T47D (cell line): ENCODE measurements around the gene DET1.
"Not testable (repeated sequence)": the region's sequence is repeated elsewhere in the genome, so short reads cannot be mapped to it uniquely, and the experiment has no call there.

Experiments used
- DNase-seq, 2 experiments: peaks; one replicate each; pipeline versions ENCODE4 v3.0.0 to v3.0.0-alpha.2; 2011 to 2012; ENCODE audit warnings: low read depth in 1 of 2, low spot score in 1 of 2
- JUND ChIP-seq: IDR thresholded peaks from 2 replicates; pipeline ENCODE4 v1.6.1; 2012; ENCODE audit warnings: low read depth
- in situ Hi-C: cut with HindIII; loops from 2 replicates; pipeline ENCODE4 v1.10.0; 2016; ENCODE audit warnings: low sequenced_read_pairs, low pct_unique_long_range_greater_than_20kb

The DET1 gene

DNA sequence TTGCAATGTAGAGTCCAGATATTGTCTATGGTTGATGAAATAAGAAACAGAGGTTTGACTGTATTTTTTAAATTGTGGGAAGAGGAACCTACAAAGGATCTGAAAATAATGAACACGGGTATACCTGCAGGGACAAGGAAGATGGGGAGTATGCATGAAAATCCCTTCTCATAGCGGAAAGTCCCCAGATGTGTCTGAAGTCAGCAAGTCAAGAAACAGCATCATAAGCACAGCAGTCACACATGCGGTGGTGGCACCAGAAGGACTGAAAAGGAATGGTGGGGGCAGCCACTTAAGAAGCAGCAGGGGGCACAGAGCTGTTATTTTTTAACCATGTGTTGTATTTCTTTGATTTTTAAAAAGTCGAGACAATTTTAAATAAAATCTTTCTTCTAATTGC lies 74.3 kb downstream of the DET1 start:
- DNase-seq = no peak
- no peak for TF ChIP-seq JUND
- in situ Hi-C loops = no loop called here

DNA sequence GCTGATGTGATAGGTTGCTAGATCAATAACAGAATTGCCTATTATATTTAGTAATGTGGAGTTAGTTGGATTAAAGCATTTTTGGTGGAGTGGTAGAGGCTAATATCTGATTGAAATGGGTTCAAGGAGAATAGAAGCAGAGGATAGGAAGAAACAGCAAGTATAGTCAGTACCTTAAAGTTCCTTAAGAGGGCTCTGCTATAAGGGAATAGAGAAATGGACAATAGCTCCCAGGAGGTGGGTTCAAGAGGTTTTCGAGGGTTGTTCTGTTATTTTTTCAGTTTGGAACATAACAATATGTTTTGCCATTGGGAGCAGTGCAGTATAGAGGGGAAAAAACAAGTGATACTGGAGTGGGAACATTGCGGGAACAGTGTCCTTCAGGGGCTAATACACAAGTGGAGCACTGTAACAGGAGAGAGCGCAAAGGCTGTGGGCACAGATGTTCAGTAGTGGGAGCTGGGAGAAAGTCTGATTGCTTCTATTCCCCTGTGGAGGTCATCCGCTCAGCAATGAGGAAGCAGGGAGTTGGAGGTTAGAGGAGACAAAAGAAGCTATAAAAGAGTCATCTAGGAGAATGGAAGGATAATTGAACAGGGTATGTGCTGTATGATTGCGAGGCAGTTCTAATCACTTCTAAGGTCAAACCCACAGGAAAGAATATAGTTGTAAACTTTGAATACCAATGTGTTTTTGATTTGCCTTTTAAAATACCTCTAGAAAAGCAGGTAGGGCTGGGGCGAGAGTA lies 75.7 kb downstream of the DET1 start:
- no peak for TF ChIP-seq JUND
- in situ Hi-C loops = no loop called here
- DNase-seq = no peak

DNA sequence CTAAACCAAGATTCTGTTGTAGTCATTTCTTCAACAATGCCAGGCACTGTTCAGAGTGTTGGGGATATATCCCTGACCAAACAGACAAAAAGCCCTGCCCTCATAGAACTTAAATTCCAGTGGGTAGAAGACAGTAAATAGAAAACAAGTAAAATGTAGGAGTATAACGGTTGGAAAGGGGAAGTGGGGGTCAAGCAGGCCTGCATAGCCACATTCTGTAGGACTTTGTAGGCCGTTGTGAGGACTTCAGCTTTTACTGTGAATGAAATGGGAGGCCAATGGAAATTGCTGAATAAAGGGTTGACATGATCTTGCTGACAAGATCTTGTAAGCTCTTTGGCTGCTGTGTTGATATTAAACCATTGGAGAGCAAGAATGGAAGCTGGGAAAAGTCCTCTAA lies 77.2 kb downstream of the DET1 start:
- in situ Hi-C loops = no loop called here
- DNase-seq = no peak
- no peak for TF ChIP-seq JUND

DNA sequence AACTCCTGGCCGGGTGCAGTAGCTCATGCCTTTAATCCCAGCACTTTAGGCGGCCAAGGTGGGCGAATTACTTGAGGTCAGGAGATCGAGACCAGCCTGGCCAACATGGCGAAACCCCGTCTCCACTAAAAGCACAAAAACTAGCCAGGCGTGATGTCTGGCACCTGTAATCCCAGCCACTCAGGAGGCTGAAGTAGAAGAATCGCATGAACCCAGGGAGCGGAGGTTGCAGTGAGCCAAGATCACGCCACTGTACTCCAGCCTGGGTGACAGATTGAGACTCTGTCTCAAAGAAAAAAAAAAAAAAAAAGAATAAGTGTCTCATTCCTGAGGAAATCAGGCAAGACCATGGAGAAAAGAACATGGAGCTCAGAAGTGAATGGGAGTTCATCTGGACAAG lies 77.8 kb downstream of the DET1 start:
- in situ Hi-C loops, DNase-seq: not testable (repeated sequence)

DNA sequence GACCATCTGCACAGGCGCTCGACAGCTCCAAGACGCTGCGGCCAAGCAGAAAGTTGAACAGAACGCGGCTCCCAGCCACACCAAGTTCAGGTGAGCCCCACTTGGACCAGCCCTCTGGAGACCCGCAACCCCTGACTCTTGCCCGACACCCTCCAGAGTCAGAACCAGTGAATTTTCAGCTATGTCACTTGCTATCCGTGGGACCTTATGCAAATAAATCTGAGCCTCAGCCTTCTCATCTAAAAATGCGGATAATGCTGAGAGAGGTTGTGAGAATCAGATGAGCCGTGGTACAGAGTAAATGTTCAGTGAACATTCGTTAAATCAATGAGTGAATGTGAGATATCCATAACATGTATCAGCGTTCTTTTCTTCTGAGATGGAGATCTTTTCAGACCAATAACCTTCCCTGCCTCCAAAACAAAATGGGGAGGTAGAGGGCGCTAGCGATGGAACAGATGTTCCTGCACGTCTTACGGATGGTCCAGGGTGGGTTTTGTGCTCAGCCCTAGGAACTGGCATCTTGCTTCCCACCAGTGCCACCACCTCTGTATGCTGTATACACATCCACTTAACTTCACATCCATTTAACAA lies 78.4 kb downstream of the DET1 start:
- in situ Hi-C loops = no loop called here
- TF ChIP-seq JUND = no peak
- peak in 1 of 2 experiments; percentile 23 for DNase-seq

DNA sequence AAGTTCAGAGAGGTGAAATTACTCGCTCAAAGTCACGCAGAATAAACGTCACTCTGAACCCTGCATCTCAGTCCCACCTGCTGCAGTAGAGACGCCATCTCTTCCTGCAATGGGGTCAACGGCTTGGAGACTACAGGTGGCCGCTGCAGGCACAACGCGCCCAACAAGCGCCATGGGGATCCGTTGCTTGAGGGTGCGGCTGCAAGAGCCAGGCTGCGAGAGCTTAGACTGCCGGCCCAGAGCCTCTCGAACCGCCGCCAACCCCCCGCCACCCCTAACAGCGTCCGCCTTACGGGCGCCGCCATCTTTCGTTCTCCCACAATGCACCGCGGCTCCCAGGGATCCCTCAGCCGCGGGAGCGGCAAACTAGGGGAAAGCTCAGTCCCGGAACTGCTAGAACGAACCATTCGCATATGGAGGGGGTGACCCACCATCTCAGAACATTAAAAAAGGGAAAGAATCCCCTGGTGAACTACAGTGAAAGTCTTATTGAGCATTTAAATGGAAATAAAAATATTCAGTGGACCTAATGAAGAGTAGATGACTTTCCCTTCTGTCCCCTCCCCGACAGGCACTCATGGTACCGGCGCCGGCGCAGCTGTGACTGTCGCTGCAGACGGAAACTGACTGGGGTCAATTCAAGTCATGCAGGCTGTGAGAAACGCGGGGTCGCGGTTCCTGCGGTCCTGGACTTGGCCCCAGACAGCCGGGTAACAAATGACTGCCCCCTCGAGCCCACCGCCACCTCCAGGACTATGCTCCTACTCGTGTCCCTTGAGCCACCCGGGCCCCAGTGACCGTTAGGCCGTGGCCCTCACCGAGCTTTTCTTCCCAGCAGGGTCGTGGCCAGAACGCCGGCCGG lies 79.2 kb downstream of the DET1 start, which contains the start of the genes MRPL46 and MRPS11:
TSS of gene MRPL46 (minus strand) at position 316 of the 862 bp plus-strand sequence. CDS start at position 305, 11 bp downstream.
TSS of gene MRPS11 (plus strand) at position 636 of the 862 bp plus-strand sequence. CDS start at position 646, 10 bp downstream.
- TF ChIP-seq JUND = no peak
- DNase-seq = peak; percentile 79 to 93
- in situ Hi-C loops = no loop called here

DNA sequence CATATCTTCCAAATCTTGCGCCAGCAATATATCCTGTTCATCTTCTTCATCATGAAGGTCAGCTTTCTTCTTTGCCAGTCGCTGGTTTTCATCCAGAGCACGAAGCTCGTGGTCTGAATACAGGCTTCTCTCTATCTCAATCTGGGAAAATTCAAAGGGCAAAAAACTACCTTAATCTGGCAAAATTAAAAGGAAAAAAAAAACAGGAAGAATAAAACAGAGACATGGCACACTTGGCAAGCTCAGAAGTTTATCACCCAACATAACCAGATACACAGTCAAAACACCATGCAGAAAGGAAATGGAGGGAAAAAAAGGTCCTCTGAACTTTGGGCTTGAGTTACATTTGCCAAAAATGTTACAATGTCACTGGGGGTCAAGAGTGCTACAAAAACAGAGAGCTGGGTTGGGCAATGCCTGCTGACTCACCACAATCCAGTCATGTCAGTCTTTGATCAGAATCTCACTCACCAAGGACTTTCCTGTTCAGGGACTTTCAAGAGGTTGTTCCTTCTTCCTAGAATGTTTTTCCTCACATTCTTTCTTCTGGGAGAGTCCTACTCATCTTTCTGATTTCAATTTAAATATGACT lies 80.8 kb downstream of the DET1 start:
- TF ChIP-seq JUND = no peak
- peak in 1 of 2 experiments; percentile 43 for DNase-seq
- in situ Hi-C loops = no loop called here

DNA sequence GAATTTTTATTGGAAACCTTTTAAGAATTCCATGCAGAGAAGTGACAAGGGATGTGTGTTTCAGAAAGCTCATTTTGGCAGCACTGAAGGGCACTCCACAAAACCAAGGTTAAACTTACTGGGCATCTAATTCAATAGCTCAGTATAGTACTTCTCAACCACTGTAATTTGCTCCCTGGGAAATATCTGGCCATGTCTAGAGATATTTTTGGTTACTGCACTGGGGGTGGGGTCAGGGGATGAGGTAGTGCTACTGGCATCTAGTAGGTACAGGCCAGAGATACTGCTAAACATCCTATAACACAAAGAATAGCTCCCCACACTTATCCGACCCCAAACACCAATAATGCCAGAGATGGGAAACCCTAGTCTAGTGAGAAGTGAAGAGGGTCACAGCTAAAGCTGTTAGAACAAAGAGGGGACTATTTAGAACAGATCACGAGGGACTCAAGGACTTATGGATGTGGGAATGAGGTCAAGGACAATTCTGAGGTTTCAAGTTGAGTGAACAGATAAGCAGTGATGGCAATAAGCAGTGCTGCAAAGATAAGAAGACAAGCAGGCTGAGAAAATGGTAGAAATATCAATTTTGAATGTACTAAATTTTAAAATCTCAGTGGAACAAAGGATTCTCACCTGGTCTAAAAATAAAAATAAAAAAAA lies 82.5 kb downstream of the DET1 start:
- DNase-seq = no peak
- no peak for TF ChIP-seq JUND
- in situ Hi-C loops = no loop called here
